ENCODE measurements around the gene NFE2L2.
"Not testable (repeated sequence)": the region's sequence is repeated elsewhere in the genome, so short reads cannot be mapped to it uniquely, and the experiment has no call there.

Gene NFE2L2

GRCh38 chr2:177255227-177255601 lies 9.3 kb downstream of the NFE2L2 start:
- DNase-seq = no peak

GRCh38 chr2:177254433-177255226 lies 9.9 kb downstream of the NFE2L2 start:
- peak; percentile 9 for DNase-seq

DNA sequence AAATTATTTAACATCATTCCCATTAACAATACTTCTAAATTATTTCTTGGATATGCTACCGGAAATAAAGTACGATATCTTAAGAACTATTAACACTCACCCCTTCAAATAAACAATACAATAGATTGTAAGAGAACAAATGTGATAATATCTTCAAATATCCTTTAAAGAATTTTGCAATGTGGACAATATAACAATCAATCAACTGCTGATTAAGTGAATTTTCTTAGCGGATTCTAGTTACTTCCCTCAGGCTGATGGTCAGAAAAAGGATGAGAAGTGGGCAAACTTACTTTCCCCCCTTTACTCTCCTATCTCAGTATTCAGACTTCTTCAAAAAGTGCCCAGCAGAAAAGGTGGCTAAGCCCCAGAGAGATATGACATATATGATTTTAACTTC lies 10.8 kb downstream of the NFE2L2 start:
- no peak for DNase-seq

GRCh38 chr2:177252808-177253531 lies 11.6 kb downstream of the NFE2L2 start:
- no peak for DNase-seq

DNA sequence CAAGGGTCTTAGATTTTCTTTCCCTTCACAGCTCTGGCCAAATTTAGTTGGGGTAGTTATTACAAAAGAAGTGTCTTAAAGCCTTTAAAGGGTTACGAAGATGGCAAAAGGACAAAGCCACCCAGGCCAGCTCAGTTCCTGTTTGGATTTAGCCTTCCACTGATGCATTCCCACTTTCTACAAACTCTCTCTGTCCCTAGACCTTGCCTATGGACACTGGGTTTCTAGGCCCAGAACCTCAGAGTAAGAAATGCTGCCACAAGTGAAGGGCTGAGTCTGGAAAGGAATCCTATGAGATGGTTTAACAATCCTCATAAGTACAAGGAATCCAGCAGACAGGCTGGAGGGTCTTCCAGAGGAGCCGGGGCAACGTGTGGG lies 13.4 kb downstream of the NFE2L2 start:
- no peak for DNase-seq

- DNase-seq = no peak
Measured at GRCh38 chr2:177250461-177250860, 14.1 kb downstream of the NFE2L2 start.

DNA sequence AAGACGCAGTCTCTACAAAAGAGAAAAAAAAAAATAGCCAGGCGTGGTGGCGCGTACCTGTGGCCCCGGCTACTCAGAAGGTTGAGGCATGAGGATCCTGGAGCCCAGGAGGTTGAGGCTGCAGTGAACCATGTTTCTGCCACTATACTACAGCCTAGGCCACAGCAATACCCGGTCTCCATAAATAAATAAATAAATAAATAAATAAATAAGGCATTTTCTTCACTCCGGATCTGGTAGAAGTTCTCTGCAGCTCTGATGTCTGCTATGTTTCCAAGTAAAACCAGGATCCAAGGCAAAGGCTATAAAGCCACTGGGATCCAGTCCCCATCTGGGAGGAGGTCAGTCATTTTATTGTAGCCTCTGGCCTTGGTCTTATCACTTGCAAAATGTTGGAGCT lies 15.5 kb downstream of the NFE2L2 start:
- DNase-seq = no peak

DNA sequence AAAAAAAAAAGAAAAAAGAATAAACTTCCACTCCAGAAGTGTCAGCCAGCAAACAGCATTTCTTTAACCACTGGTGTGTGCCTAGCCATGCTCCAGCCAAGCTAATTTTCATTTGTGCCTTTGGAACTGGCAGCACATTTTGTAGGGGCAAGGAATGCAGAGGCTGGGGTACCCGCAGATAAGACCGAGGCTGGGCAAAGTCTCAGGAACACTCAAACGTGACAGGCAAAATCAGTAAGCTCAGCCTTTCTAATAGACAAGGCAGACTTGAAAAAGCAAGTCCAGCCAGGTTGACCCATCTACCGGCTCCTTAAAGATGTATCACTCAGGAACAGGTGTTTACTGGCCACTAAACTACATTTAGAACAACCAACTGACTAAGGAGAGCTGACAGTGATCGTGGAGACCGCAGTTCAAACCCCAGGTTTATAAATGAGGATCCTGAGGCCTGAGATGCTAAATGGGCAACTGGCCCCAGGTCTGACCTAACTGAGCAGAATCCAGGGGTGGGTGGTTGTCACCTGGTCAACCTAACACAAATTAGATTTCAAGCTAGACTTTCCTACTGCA lies 16.7 kb downstream of the NFE2L2 start:
- DNase-seq = no peak

- DNase-seq = not testable (repeated sequence)
Measured at GRCh38 chr2:177246523-177247030, 17.9 kb downstream of the NFE2L2 start.

DNA sequence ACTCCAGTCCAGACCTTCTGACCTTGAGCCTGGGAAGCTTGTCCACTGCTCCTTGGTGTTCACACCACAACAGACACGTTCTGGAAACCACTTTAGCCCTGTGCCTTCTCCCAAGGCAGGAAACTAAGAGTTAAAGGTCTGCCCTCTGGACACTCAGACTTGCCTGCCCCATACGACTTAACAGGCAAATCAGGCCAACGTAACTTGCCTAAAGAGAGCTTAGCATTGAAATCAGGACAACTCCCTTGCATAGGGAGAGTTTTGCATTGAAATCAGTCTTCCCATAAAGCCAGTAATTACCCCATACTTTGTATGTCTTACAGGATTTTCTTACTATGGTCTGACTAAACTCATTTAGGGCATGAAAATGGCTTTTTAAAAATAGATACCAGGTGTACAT lies 18.5 kb downstream of the NFE2L2 start:
- DNase-seq = no peak

DNA sequence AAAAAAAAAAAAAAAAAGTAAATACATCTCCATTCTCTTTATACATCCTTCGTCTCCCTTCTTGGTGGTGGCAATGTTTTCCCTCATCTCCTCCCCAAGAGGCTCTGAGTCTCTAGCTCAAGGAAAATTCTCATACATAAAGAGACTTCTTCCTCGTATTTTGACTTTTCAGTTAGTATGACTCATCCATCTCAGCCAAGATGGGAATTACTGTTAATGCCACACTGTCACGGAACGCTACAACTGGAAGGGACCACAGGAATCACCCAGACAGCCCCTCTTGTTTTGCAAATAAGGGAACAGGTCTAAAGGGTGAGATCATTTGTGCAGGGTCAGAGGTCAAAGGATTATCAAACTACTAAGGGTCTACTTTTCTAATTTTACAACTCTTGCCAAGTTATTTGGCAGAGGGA lies 19.5 kb downstream of the NFE2L2 start:
- no peak for DNase-seq

GRCh38 chr2:177244244-177244771 lies 20.2 kb downstream of the NFE2L2 start:
- no peak for DNase-seq

- DNase-seq = no peak
Measured at GRCh38 chr2:177243476-177243875, 21.1 kb downstream of the NFE2L2 start.

- DNase-seq = no peak
Measured at GRCh38 chr2:177243073-177243472, 21.5 kb downstream of the NFE2L2 start.

DNA sequence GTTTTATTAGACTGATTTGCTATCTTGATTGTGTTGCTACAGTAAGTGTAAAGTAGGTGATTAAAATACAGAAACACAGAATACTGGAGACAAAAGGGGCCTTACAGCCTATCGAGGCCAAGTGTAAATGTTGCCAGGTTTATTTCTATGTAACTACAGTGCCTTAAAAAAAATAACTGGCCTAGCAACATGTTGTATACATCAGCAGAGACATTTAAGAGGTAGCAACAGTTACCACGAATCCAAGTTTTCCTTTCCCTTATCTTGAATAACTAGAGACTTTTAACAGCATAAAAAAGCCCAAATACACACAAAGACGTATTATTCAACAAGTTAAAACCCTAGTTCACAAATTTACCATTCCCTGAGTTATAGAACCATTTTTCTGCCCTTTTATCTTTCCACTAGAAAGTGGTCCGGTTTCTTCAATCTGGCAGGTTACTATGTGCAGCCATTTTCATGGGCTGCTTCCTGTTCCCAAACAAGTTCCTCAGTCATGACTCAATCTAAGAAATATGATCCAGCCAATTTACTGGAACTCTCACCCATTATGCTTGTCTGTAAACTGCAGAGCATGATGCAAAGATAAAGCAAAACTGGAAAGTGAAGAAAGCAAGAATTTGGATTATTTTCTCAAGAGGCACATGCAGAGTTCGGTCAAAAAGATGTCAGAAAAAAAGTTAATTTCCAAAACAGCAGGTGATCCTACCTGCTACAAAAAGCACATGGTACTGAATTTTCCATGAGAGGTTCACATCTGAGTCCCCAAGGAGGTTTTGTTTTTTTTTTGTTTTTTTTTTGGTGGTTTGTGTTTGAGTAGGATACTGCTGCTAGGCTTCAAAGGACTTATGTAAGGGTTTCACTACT lies 22.2 kb downstream of the NFE2L2 start:
- peak; percentile 11 for DNase-seq

DNA sequence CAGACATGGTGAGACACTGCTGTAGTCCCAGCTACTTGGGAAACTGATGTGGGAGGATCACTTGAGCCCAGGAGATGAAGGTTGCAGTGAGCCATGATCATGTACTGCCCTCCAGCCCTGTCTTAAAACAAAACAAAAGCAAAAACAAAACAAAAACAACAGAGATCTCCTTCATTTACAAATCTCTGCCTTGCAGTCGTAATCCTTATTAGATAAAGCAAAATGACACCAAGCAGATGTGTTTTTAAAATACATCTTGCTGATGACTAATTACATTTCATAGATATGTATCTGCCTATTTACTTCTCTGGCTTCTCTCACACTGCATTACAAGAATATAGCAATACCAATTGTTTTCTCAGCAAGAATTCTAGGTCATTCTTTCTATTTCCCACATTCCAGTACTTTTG lies 22.8 kb downstream of the NFE2L2 start:
- no peak for DNase-seq

DNA sequence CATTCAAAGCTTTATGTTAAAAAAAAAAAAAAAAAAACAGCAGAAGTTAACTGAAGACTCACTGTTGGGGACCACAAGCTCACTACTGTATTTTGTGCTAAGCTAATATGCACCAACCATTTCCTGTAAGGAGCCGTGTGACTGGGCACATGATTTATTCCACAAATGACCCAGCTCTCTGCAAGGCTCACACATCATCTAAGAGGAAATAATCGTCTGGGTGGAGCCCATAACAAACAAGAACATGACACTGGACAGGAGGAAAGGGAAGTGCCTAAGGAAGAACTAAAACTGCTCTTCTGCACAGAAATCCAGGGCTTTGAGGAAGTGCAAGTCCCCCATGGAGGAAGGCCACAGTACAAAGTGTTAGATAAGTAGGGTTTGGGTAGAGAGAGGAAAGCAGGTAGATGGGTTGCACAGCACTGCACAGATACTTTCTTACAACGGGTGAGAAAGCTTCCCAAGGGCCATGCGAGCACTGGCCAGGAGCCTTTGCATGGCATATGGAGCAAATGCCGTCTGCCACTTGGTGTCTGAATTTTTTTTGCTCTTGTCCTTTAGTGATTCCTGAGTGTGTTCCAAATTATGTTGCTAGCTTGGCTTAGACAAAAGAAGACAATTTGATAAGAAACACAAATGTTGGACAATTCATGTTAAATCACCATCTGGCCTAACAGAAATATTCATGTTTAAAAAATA lies 24.4 kb downstream of the NFE2L2 start:
- peak; percentile 12 for DNase-seq

GRCh38 chr2:177239053-177239452 lies 25.5 kb downstream of the NFE2L2 start:
- DNase-seq = no peak

DNA sequence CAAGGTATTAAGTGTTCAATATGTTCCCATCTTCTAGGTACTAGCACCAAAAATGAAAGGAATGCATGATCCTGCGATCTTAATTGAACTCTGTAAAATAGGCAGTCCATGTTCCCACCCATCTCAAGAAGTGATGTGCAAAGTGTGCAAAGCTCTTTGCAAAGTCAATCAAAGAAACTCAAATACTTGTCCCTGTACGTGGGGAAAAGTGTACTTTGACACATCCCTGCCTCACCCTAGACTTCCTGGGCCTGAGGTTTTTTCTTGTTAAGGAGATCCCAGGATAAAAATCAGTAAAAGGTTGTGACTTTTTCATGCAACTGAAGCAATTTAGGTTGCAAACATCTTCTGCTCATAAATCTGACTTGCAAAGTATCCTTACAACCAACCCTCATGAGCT lies 26.6 kb downstream of the NFE2L2 start:
- DNase-seq = no peak

DNA sequence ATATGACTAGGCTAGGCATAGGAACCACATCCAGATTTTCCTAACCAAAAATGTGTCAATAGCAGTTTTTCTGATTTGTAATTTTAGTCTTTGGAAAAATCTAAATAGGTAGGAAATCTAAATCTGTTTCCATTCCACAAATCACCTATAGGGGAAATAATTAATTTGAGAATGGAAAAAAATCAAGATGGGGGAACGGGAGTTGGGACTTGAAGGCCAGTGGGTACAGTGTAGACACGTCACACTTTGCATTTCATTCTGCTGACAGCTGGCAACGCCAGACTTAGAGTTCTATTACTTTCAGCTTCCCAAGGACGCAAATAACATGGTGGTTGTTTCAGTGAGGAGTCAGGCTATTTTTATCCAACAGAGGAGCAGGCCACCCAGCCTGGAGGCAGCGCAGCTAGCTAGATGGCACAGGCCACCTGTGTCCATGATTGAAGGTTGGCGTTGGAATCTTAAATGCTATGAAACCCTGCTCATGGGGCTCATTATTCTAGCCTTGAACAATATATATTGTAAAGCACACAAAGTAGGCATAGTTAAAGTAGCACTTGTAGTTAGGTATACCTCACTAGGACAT lies 28.6 kb downstream of the NFE2L2 start:
- no peak for DNase-seq

GRCh38 chr2:177234267-177234666 lies 30.3 kb downstream of the NFE2L2 start:
- no peak for DNase-seq

Measured in NCI-H774 (cell line).